Measurements from ENCODE around the gene CLCN1.

CLCN1 gene

GRCh38 chr7:143360788-143361551 is 45.1 kb downstream of the CLCN1 start:
- H3K27me3 ChIP-seq (ENCODE audit: control insufficient read depth in 2 of 2, insufficient read depth in 2 of 2, low read length in 2 of 2): peaks cover 20 to 23% of the 10 kb centered on the region in 2 donors
- H3K9ac ChIP-seq (ENCODE audit: low read depth in 1 of 2, low read length in 2 of 2): no peak overlapping the region

GRCh38 chr7:143361552-143362130 is 45.7 kb downstream of the CLCN1 start:
- no peak overlapping the region for H3K9ac ChIP-seq (ENCODE audit: low read depth in 1 of 2, low read length in 2 of 2)
- H3K4me3 ChIP-seq (ENCODE audit: low read length in 2 of 2): peak overlapping the region; percentile 56 to 61
- H3K27me3 ChIP-seq (ENCODE audit: control insufficient read depth in 2 of 2, insufficient read depth in 2 of 2, low read length in 2 of 2): peaks cover 20 to 23% of the 10 kb centered on the region in 2 donors

More at GRCh38 chr7:143360788-143361551, 45.1 kb downstream of the CLCN1 start:
- Histone ChIP-seq H3K4me1 (ENCODE audit: control insufficient read depth in 2 of 2, insufficient read depth in 2 of 2, low read length in 2 of 2) (peaks cover 0 to 4% of the 10 kb centered on the region in 2 donors), H3K9me3 (ENCODE audit: control insufficient read depth in 2 of 2, low read length in 2 of 2) (peaks cover 0 to 2% of the 10 kb centered on the region in 2 donors), H3K27ac (ENCODE audit: low read depth in 2 of 2, low read length in 2 of 2) (no peak overlapping the region), H3K4me3 (ENCODE audit: low read length in 2 of 2) (no peak overlapping the region), H3K36me3 (ENCODE audit: control insufficient read depth in 2 of 2, insufficient read depth in 2 of 2, low read length in 2 of 2) (no peaks in the 10 kb centered on the region)

DNA sequence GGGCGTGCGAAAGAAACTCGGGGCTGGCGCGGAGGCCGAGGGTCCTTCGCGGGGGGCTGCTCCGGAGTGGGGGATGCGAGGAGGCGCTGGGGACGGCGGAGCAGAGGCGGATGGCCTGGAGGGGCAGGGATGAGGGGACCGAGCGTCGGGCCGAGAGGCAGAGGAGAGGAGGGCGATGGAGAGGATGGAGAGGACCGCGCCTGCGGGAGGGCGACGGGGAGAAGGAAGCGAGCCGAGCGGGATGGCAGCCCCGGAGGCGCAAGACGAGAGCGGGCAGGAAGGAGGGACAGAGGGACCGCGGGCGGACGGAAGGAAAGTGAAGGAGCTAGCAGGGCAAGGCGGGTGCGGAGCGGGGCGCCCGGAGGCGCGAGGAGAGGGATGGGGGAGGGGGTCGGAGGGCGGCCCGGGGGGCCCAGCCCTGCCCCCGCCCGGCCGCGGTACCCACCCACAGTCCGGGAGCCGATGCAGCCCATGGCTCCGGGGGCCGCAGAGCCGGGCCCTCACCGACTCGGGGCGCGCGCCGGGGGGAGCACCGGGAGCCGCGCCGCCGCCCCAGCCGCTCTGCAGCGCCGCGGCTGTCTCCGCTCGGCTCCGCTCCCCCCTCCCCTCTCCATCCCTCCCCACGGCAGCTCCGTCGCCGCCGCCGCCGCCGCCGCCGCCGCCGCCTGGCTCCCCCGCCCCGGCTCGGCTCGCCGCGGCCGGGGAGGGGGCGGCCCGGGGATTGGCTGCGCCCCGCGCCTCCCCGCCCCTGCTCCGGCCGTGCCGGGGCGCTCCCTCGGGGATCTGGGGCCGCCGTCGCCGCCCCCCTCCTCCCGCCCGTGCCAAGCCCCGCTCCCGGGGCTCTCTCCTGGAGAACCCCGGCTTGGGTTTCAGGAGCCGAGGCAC is 46.5 kb downstream of the CLCN1 start, which contains the start of gene FAM131B:
FAM131B (minus strand) TSS at position 583 of the 885 bp plus-strand sequence; CDS start at position 473, 110 bp downstream.
- Histone ChIP-seq H3K27ac (ENCODE audit: low read depth in 2 of 2, low read length in 2 of 2) (no peak within 1 kb of the TSS), H3K4me1 (ENCODE audit: control insufficient read depth in 2 of 2, insufficient read depth in 2 of 2, low read length in 2 of 2) (peaks cover 0 to 4% of the 10 kb centered on the region in 2 donors), H3K9me3 (ENCODE audit: control insufficient read depth in 2 of 2, low read length in 2 of 2) (peaks cover 0 to 2% of the 10 kb centered on the region in 2 donors), H3K36me3 (ENCODE audit: control insufficient read depth in 2 of 2, insufficient read depth in 2 of 2, low read length in 2 of 2) (no peaks in the 10 kb centered on the region), H3K9ac (ENCODE audit: low read depth in 1 of 2, low read length in 2 of 2) (peak within 1 kb of the TSS in 1 of 2 donors; percentile 12), H3K27me3 (ENCODE audit: control insufficient read depth in 2 of 2, insufficient read depth in 2 of 2, low read length in 2 of 2) (peaks cover 20 to 23% of the 10 kb centered on the region in 2 donors), H3K4me3 (ENCODE audit: low read length in 2 of 2) (peak within 1 kb of the TSS; percentile 56 to 61)

More at GRCh38 chr7:143361552-143362130, 45.7 kb downstream of the CLCN1 start:
- Histone ChIP-seq H3K27ac (ENCODE audit: low read depth in 2 of 2, low read length in 2 of 2) (no peak overlapping the region), H3K36me3 (ENCODE audit: control insufficient read depth in 2 of 2, insufficient read depth in 2 of 2, low read length in 2 of 2) (no peaks in the 10 kb centered on the region), H3K4me1 (ENCODE audit: control insufficient read depth in 2 of 2, insufficient read depth in 2 of 2, low read length in 2 of 2) (peaks cover 0 to 4% of the 10 kb centered on the region in 2 donors), H3K9me3 (ENCODE audit: control insufficient read depth in 2 of 2, low read length in 2 of 2) (peaks cover 0 to 2% of the 10 kb centered on the region in 2 donors)

- no peak overlapping the region for H3K9ac ChIP-seq (ENCODE audit: low read depth in 1 of 2, low read length in 2 of 2)
- peaks cover 0 to 2% of the 10 kb centered on the region in 2 donors for H3K9me3 ChIP-seq (ENCODE audit: control insufficient read depth in 2 of 2, low read length in 2 of 2)
- H3K27ac ChIP-seq (ENCODE audit: low read depth in 2 of 2, low read length in 2 of 2): no peak overlapping the region
- H3K36me3 ChIP-seq (ENCODE audit: control insufficient read depth in 2 of 2, insufficient read depth in 2 of 2, low read length in 2 of 2): no peaks in the 10 kb centered on the region
- H3K27me3 ChIP-seq (ENCODE audit: control insufficient read depth in 2 of 2, insufficient read depth in 2 of 2, low read length in 2 of 2): peaks cover 20 to 23% of the 10 kb centered on the region in 2 donors
- peaks cover 3 to 12% of the 10 kb centered on the region in 2 donors for H3K4me1 ChIP-seq (ENCODE audit: control insufficient read depth in 2 of 2, insufficient read depth in 2 of 2, low read length in 2 of 2)
- H3K4me3 ChIP-seq (ENCODE audit: low read length in 2 of 2): peak overlapping the region in 1 of 2 donors; percentile 13
Measured at GRCh38 chr7:143363016-143363937, 47.4 kb downstream of the CLCN1 start.

- peaks cover 8 to 9% of the 10 kb centered on the region in 2 donors for H3K27me3 ChIP-seq (ENCODE audit: control insufficient read depth in 2 of 2, insufficient read depth in 2 of 2, low read length in 2 of 2)
- peaks cover 15 to 39% of the 10 kb centered on the region in 2 donors for H3K4me1 ChIP-seq (ENCODE audit: control insufficient read depth in 2 of 2, insufficient read depth in 2 of 2, low read length in 2 of 2)
- H3K9me3 ChIP-seq (ENCODE audit: control insufficient read depth in 2 of 2, low read length in 2 of 2): peaks cover 0 to 2% of the 10 kb centered on the region in 2 donors
- H3K9ac ChIP-seq (ENCODE audit: low read depth in 1 of 2, low read length in 2 of 2): no peak overlapping the region
- no peak overlapping the region for H3K4me3 ChIP-seq (ENCODE audit: low read length in 2 of 2)
- H3K27ac ChIP-seq (ENCODE audit: low read depth in 2 of 2, low read length in 2 of 2): peak overlapping the region; percentile 35 to 67
- no peaks in the 10 kb centered on the region for H3K36me3 ChIP-seq (ENCODE audit: control insufficient read depth in 2 of 2, insufficient read depth in 2 of 2, low read length in 2 of 2)
Measured at GRCh38 chr7:143367972-143368371, 52.1 kb downstream of the CLCN1 start.

GRCh38 chr7:143368387-143368786 is 52.5 kb downstream of the CLCN1 start:
- Histone ChIP-seq H3K27me3 (ENCODE audit: control insufficient read depth in 2 of 2, insufficient read depth in 2 of 2, low read length in 2 of 2) (peaks cover 4 to 5% of the 10 kb centered on the region in 2 donors), H3K9me3 (ENCODE audit: control insufficient read depth in 2 of 2, low read length in 2 of 2) (peaks cover 0 to under 1% of the 10 kb centered on the region in 2 donors), H3K9ac (ENCODE audit: low read depth in 1 of 2, low read length in 2 of 2) (no peak overlapping the region), H3K27ac (ENCODE audit: low read depth in 2 of 2, low read length in 2 of 2) (peak overlapping the region; percentile 35 to 67), H3K36me3 (ENCODE audit: control insufficient read depth in 2 of 2, insufficient read depth in 2 of 2, low read length in 2 of 2) (no peaks in the 10 kb centered on the region), H3K4me3 (ENCODE audit: low read length in 2 of 2) (no peak overlapping the region), H3K4me1 (ENCODE audit: control insufficient read depth in 2 of 2, insufficient read depth in 2 of 2, low read length in 2 of 2) (peaks cover 15 to 39% of the 10 kb centered on the region in 2 donors)

- H3K4me1 ChIP-seq (ENCODE audit: control insufficient read depth in 2 of 2, insufficient read depth in 2 of 2, low read length in 2 of 2): peaks cover 15 to 39% of the 10 kb centered on the region in 2 donors
- no peaks in the 10 kb centered on the region for H3K36me3 ChIP-seq (ENCODE audit: control insufficient read depth in 2 of 2, insufficient read depth in 2 of 2, low read length in 2 of 2)
- no peak overlapping the region for H3K9ac ChIP-seq (ENCODE audit: low read depth in 1 of 2, low read length in 2 of 2)
- no peaks in the 10 kb centered on the region for H3K27me3 ChIP-seq (ENCODE audit: control insufficient read depth in 2 of 2, insufficient read depth in 2 of 2, low read length in 2 of 2)
- H3K4me3 ChIP-seq (ENCODE audit: low read length in 2 of 2): no peak overlapping the region
- H3K9me3 ChIP-seq (ENCODE audit: control insufficient read depth in 2 of 2, low read length in 2 of 2): no peaks in the 10 kb centered on the region
- peak overlapping the region; percentile 73 to 74 for H3K27ac ChIP-seq (ENCODE audit: low read depth in 2 of 2, low read length in 2 of 2)
Measured at GRCh38 chr7:143369678-143370651, 54.1 kb downstream of the CLCN1 start.

DNA sequence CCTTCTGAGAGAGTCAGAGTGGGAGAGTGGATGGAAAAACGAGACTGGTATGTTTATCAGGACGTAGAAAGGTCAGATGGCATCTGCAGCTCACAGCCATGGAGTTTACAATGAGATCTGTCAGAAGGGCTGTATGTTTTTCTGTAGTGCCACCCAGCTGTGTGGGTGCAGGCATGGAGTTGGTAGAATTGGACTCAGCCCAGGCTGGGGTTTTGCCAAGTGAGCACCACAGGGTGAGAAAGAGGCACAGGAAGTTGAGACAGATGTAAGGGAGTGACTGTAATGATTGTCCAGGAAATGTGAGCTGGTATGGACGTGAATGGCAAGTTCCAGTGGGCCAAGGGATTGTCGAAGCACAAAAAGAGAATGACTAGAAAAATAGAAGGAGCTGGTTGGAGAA is 56.2 kb downstream of the CLCN1 start:
- H3K9ac ChIP-seq (ENCODE audit: low read depth in 1 of 2, low read length in 2 of 2): no peak overlapping the region
- H3K9me3 ChIP-seq (ENCODE audit: control insufficient read depth in 2 of 2, low read length in 2 of 2): no peaks in the 10 kb centered on the region
- H3K4me3 ChIP-seq (ENCODE audit: low read length in 2 of 2): no peak overlapping the region
- H3K27ac ChIP-seq (ENCODE audit: low read depth in 2 of 2, low read length in 2 of 2): peak overlapping the region; percentile 40 to 61
- no peaks in the 10 kb centered on the region for H3K36me3 ChIP-seq (ENCODE audit: control insufficient read depth in 2 of 2, insufficient read depth in 2 of 2, low read length in 2 of 2)
- peaks cover 15 to 46% of the 10 kb centered on the region in 2 donors for H3K4me1 ChIP-seq (ENCODE audit: control insufficient read depth in 2 of 2, insufficient read depth in 2 of 2, low read length in 2 of 2)
- no peaks in the 10 kb centered on the region for H3K27me3 ChIP-seq (ENCODE audit: control insufficient read depth in 2 of 2, insufficient read depth in 2 of 2, low read length in 2 of 2)
